ENCODE measurements around the gene TTLL8.

TTLL8 gene

DNA sequence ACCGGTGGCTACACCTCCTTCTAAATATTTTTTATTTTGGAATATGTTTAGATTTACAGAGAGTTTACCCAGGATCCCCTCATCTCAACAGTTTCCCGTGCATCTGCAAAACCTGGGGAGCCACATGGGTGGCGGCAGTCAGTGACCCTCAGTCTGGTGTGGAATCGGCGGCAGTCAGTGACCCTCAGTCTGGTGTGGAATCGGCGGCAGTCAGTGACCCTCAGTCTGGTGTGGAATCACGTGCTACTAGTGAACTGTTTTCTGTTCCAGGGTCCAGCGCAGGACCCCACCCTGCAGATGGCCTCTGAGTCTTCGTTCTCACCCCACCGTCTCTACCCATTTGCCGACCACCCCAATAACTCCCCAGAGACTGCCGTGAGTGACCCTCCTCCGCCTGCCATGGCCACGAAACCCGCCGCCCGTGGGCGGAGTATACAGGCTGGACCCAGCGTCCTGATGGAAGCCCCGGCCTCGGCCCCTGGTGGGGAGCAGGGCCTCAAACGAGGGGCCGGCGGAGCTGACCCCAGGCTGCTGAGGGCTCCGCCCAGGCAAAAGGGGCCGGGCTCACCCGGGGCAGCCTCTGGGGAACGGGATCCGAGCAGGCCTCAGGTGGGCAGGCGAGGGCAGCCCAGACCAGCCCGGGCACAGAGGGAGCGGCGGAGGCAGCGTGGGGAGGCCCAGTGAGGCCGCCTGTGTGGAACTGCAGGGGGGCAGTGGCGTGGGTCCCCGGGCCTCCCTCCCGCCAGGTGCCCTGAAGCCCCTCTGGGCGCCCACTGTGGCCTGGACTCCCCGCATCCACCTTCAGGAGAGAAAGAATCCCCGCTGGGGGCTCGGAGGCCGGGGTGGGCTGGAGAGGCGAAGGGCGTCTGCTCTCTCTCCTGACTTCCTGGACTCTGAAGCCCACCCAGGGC, 48.1 kb downstream of the TTLL8 start:
- no peak overlapping the region for H3K9ac ChIP-seq (ENCODE audit: low read length)
- no peaks in the 10 kb centered on the region for H3F3A ChIP-seq (ENCODE audit: insufficient read depth, low read length)
- no peak overlapping the region for H3K4me2 ChIP-seq (ENCODE audit: low read depth, low read length)
- H3K4me3 ChIP-seq (ENCODE audit: low read length), result no peak overlapping the region
- H4K20me1 ChIP-seq (ENCODE audit: insufficient read depth, low read length), result no peaks in the 10 kb centered on the region
- TF ChIP-seq, protein P1, sequence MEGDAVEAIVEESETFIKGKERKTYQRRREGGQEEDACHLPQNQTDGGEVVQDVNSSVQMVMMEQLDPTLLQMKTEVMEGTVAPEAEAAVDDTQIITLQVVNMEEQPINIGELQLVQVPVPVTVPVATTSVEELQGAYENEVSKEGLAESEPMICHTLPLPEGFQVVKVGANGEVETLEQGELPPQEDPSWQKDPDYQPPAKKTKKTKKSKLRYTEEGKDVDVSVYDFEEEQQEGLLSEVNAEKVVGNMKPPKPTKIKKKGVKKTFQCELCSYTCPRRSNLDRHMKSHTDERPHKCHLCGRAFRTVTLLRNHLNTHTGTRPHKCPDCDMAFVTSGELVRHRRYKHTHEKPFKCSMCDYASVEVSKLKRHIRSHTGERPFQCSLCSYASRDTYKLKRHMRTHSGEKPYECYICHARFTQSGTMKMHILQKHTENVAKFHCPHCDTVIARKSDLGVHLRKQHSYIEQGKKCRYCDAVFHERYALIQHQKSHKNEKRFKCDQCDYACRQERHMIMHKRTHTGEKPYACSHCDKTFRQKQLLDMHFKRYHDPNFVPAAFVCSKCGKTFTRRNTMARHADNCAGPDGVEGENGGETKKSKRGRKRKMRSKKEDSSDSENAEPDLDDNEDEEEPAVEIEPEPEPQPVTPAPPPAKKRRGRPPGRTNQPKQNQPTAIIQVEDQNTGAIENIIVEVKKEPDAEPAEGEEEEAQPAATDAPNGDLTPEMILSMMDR (IDR thresholded peaks at IDR 0.05; ENCODE audit: low read length), result no peak
- TF ChIP-seq EZH2phosphoT487 (IDR thresholded peaks at IDR 0.05; ENCODE audit: low read length) (no peak), EZH2 (optimal IDR thresholded peaks at IDR 0.05; ENCODE audit: low read depth, low read length) (peak; percentile 48)
- no peak overlapping the region for H2AFZ ChIP-seq (ENCODE audit: low read length)
- H3K4me1 ChIP-seq (ENCODE audit: low read length), result no peaks in the 10 kb centered on the region
- no peaks in the 10 kb centered on the region for H3K36me3 ChIP-seq (replicated peaks; ENCODE audit: insufficient read depth, low read length)
- no peak for DNase-seq
- H3K79me2 ChIP-seq (ENCODE audit: low read length), result no peaks in the 10 kb centered on the region
- H3K27me3 ChIP-seq (replicated peaks; ENCODE audit: insufficient read depth, low read length), result peaks cover 89% of the 10 kb centered on the region
- H3K27ac ChIP-seq (ENCODE audit: low read length), result no peak overlapping the region
- no peaks in the 10 kb centered on the region for H3K9me3 ChIP-seq (replicated peaks; ENCODE audit: insufficient read depth, low read length)
- no peaks in the 10 kb centered on the region for H3K9me2 ChIP-seq (replicated peaks; ENCODE audit: insufficient read depth, low read length)

DNA sequence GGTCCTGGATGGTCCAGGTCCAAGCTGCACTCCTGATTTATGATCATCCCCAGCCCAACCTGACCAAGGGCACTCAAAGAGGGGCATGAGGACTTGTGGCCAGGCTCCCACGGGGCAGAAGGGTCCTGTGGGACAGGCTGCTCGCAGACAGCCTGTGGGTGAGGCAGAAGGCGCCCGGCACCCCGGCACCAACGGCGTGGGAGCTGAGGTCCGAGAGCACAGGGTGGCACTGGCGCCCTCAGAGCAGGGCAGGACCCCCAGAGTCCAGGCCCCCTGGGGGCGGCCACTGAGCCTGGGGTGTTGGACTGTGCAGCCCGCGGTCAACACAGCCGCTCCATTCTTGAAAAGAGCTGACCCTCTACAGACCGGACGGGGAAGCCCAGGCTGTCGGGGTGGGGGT, 48.8 kb downstream of the TTLL8 start:
- no peaks in the 10 kb centered on the region for H3F3A ChIP-seq (ENCODE audit: insufficient read depth, low read length)
- no peaks in the 10 kb centered on the region for H3K36me3 ChIP-seq (replicated peaks; ENCODE audit: insufficient read depth, low read length)
- H2AFZ ChIP-seq (ENCODE audit: low read length), result no peak overlapping the region
- no peak overlapping the region for H3K9ac ChIP-seq (ENCODE audit: low read length)
- H3K27me3 ChIP-seq (replicated peaks; ENCODE audit: insufficient read depth, low read length), result peaks cover 90% of the 10 kb centered on the region
- H3K27ac ChIP-seq (ENCODE audit: low read length), result no peak overlapping the region
- H3K79me2 ChIP-seq (ENCODE audit: low read length), result no peaks in the 10 kb centered on the region
- no peaks in the 10 kb centered on the region for H3K9me2 ChIP-seq (replicated peaks; ENCODE audit: insufficient read depth, low read length)
- H3K4me3 ChIP-seq (ENCODE audit: low read length), result no peak overlapping the region
- DNase-seq, result no peak
- no peaks in the 10 kb centered on the region for H3K9me3 ChIP-seq (replicated peaks; ENCODE audit: insufficient read depth, low read length)
- H4K20me1 ChIP-seq (ENCODE audit: insufficient read depth, low read length), result no peaks in the 10 kb centered on the region
- H3K4me1 ChIP-seq (ENCODE audit: low read length), result no peaks in the 10 kb centered on the region
- no peak for TF ChIP-seq EZH2phosphoT487 (IDR thresholded peaks at IDR 0.05; ENCODE audit: low read length)
- no peak for TF ChIP-seq EZH2 (optimal IDR thresholded peaks at IDR 0.05; ENCODE audit: low read depth, low read length)
- TF ChIP-seq, protein P1 (IDR thresholded peaks at IDR 0.05; ENCODE audit: low read length), result no peak
- H3K4me2 ChIP-seq (ENCODE audit: low read depth, low read length), result no peak overlapping the region

DNA sequence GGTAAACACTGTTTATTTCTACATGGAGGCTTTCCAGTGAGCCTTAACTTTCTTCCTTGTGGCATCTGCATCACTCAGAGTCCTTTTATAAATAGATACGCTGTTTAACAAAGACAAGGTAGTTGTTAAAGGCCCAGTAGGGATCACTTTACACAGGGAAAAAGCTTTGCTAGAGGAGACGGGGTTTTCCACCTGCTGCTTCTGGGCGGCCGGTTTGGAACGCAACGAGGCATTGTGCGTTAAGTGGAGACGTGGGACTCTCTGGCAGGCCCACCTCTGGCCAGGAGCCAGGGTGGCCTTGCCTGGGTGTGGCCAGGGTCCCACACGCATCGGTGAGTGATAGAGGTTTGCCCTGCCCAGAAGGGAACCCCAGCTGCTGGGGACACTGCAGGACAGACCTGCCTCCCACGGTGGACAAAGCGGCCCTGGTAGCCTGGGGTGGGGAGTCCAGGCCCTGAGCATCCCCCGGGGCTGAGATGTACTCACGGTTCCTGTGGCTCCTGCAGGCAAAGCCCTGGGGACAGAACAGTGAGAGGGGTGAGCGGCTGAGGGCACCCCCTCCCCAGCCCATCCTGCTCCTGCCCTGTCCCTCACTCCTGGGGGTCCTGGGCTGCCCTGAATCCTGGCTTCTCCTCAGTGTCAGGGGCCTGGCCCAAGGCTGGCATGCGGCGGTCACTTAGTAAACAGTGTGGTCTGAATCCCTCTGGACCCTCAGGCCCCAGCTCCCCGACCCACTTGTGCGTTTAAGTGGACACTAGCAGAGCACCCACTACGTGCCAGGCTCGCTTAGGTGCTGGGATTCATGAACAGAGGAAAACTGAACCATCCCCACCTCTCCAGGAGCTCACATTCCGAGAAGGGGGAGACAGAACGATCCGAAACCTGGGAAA, 49.7 kb downstream of the TTLL8 start:
- Histone ChIP-seq H3F3A (ENCODE audit: insufficient read depth, low read length) (no peaks in the 10 kb centered on the region), H3K27ac (ENCODE audit: low read length) (no peak overlapping the region), H3K4me3 (ENCODE audit: low read length) (no peak overlapping the region), H2AFZ (ENCODE audit: low read length) (no peak overlapping the region), H3K27me3 (replicated peaks; ENCODE audit: insufficient read depth, low read length) (peaks cover 92% of the 10 kb centered on the region), H3K4me1 (ENCODE audit: low read length) (no peaks in the 10 kb centered on the region), H3K4me2 (ENCODE audit: low read depth, low read length) (no peak overlapping the region), H3K36me3 (replicated peaks; ENCODE audit: insufficient read depth, low read length) (no peaks in the 10 kb centered on the region), H3K9me2 (replicated peaks; ENCODE audit: insufficient read depth, low read length) (no peaks in the 10 kb centered on the region), H4K20me1 (ENCODE audit: insufficient read depth, low read length) (no peaks in the 10 kb centered on the region), H3K9ac (ENCODE audit: low read length) (no peak overlapping the region), H3K79me2 (ENCODE audit: low read length) (no peaks in the 10 kb centered on the region), H3K9me3 (replicated peaks; ENCODE audit: insufficient read depth, low read length) (no peaks in the 10 kb centered on the region)
- TF ChIP-seq EZH2phosphoT487 (IDR thresholded peaks at IDR 0.05; ENCODE audit: low read length), result no peak
- TF ChIP-seq, protein P1 (IDR thresholded peaks at IDR 0.05; ENCODE audit: low read length), result no peak
- no peak for DNase-seq
